HG03460 (cell line): ENCODE results near the gene HSBP1L1.

Source experiments
- ATAC-seq: cut with Tn5 transposase; IDR thresholded peaks from one replicate; pipeline ENCODE4 v1.9.1; 2021; ENCODE audit not compliant: unreplicated experiment

HSBP1L1 gene

DNA sequence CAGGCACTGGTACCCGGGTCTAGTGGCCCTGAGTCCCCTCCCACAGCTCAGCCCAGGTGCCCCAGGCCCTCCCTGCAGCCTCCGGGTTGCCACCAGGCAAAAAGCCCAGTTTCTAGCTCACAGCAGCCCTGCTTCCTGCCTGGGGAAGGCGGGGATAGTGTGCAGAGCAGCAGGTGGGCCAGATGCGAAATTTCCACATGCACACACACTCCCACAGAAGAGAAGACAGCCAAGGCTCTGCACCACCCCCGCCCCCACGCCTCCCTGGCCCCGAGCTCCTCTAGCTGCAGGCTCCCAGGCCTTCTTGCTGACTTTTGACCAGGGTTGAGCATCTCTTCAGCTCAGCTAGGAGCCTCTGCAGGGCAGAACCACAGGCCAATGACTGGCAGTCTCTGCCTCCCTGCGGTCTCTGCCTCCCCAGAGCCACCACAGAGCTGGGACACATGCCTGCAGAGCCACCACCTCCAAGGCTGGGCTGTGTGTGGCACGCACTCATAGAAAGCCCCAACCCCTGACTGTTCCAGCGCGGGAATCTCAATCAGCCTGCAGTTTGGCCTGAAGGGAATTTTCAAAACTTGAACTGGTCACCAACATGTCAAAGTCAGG is 20.2 kb upstream of the HSBP1L1 start:
- ATAC-seq = peak; percentile 40

DNA sequence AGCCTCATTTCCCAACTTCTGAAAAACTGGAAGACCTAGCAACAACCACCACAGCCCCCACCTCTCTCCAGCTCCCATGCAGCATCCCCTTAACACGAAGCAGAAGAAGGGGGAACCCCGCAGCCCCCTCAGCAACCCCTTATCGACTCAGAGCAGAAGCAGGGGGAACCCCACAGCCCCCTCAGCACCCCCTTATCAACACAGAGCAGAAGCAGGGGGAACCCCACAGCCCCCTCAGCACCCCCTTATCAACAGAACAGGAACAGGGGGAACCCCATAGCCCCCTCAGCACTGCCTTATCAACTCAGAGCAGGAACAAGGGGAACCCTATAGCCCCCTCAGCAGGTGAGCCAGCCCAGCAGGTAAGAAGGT is 19.7 kb upstream of the HSBP1L1 start:
- ATAC-seq = no peak

DNA sequence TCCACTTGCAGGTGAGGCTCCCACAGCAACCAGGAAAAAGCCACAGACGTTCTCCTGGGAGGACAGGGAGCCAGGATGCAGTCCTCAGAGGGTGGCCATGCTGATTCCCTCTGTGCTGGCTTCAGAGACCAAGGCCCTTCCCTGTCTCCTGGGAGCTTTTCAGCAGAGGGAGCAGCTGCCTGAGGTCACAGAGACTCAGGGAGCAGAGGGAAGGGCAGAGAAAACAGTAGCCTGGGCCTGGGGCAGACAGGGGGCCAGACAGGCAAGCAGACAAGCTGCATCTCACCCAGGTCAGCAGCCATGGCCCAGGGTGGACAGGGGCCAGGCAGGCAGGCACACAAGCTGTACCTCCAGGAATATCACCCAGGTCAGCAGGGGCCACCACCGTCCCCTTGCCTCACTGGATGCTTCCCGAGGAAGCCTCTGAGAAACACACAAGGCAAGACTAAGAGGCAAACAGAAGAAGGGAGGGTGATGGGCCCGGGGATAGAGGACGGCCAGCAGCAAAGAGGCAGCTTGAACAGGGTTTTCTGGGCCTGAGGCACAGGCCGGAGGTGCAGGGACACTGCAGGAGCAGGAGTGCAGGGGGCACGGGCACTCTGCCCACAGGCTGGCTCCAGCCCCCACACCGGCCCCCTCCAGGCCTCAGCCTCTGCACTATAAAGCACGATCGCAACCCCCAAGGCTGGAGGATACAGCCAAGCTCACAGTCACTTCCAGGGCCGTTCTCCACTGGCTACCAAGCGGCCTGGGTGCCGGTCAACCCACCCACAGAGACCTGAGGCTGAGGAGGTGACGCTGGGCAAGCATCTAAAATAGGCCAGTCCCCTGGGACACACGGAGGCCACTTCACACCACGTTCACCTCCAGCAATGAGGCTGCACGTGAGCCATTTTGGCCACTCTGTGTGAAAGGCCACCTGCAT is 19.1 kb upstream of the HSBP1L1 start:
- no peak for ATAC-seq

DNA sequence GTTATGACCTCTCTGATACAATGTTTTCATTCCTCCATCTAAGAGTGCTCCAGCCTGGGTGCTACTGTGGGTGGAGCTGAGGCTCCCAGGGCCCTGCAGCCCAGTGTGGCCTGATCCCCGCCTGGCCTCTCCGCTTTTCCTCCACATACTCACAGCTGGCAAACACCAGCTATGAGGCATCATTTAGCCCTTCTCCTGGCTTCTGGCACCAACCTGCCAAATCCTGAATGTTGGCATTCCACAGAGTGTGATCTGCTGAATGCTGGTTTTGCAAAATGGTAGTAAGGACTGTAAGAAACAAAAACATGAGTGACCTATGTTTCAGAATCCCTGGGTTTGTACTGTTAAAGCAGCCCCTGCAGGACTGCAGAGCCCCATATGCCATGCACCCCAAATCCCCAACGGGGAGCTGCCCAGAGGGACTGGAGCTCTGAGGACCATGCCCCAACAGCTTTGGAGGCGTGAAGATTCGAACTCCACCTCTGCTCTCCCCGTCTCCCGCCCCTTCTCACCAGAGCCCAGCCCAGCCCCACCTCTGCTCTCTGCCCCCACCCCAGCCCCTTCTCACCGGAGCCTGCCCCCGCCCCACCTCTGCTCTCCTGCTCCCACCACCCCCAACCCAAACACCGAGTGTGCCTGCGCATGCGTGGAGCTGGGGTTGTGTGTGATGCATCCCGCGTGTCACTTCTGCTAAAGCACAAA is 17.2 kb upstream of the HSBP1L1 start:
- no peak for ATAC-seq

DNA sequence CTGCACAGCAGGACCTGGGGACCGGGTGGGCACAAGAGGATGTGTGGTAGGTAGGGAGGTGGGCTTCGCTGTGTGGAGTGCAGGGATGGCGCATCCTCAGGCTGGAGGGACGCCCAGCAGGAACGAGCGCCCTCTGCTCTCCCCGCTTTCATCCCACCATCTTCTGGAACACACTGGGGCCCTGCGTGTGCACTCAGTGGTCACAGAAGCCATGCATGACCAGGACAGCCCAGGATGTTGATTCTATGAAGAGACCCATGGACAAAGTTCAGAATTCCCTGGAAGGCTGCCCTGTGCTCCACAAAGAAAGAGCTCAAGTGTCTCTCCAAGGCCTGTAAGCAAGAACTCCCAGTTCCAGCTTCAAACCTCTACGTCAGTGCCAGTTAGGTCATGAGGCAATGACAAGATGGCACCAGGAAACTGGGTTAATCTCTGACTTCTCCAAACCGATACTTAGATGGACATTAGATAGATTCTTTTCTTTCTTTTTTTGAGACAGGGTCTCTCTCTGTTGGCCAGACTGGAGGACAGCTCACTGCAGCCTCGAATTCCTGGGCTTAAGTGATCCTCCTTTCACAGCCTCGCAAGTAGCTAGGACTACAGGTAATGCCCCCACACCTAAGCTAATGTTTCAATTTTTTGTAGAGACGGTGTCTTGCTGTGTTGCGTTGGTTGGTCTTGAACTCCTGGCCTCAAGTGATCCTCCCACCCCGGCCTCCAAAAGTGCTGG is 16.4 kb upstream of the HSBP1L1 start:
- ATAC-seq = no peak

DNA sequence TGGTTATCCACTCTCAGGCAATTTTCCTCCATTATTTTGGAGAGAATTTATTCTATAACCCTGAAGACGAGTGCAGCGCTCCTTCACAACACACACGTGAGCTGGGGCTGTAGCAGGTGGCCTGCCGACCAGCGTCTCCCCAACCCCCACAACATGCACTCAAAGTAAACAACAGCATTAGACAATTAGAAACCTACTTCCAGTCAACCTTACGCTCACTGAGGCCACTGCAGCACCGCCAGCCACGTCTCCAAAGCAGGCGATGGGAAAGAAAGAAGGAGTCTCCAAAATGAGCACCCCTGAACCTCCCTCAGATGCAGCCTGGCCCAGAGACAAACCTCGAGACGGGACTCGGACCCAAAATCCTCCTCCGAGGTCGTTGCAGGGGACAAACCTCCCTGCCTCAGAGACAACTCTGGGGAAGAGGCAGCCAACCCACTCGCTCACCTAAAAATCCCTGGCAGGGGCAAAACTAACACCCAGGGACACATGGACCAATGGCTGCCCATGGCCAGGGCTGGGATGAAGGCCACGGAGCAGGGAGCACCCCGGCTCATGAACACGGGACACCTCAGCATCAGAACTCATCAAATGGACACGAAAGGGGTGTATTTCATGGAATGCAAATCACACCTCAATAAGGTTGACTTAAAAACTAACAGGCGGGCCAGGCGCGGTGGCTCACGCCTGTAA is 15.6 kb upstream of the HSBP1L1 start:
- no peak for ATAC-seq

DNA sequence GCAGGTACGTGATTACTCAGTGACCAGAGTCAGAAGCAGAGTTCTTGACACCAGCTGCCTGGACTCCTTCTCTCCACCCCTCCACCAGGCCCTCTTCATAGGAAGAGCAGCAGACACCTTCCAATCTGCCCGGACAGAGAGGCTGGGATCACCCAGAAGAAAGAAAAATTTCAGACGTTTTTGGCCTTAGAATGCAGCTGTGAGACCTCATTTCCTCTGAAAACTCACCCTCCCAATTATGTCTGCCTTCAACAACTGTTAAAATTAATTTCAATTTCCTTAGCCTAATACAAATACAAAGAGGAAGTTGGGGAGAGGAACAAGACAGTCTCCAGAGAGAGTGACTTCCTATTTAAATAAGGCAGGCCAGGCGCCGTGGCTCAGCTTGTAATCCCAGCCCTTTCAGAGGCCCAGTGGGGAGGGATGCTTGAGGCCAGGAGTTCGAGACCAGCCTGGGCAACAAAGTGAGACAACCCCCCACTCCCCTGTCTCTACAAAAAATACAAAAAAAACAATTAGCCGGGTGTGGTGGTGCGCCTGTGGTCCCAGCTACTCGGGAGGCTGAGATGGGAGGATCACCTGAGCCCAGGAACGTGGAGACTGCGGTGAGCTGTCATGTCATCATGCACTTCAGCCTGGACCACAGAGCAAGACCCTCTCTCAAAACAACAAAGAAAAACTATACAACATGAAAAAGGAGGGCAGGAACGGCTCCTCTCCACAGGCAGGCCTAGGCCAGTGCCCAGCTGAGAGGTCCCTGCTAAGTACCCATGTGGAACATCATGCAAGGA is 14.6 kb upstream of the HSBP1L1 start:
- ATAC-seq = peak; percentile 23

DNA sequence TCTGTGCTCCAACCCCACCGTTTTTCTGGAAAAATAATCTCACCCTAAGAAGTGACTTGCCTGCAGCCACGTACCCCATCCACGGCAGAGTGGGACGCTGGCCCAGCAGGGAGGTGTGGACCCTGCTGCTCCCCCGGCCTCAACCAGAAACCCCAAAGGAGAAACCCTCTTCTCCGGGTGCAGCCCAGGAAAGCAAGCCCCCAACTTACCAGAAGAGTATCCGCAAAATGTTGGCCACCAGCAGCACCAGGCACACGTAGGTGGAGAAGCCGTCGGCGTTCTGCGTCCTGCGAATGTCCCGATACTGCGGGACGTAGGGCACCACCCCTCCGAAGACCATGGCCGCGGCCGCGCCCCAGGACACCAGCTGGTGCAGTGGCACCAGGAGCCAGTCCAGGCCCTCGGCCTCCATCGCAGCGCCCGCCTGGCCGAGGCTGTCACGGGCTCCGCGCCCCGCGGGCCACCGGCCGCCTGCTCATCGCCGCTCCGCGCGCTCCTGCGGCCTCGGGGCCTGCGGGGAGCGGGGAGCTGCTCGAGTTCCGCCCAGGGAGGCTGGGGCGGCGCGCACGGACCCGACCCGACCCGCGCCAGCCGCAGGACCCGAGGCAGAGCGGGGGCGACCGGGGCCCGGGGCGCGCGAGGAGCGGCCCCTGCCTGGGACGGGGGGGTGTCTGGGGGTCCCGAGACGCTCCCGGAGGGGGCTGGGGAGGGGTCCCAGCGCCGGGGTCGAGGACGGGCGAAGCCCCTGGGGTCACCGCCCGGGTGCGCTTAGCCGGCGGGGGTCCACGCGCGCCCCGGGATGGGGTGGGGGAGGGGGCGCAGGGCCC is 13.7 kb upstream of the HSBP1L1 start:
- no peak for ATAC-seq

DNA sequence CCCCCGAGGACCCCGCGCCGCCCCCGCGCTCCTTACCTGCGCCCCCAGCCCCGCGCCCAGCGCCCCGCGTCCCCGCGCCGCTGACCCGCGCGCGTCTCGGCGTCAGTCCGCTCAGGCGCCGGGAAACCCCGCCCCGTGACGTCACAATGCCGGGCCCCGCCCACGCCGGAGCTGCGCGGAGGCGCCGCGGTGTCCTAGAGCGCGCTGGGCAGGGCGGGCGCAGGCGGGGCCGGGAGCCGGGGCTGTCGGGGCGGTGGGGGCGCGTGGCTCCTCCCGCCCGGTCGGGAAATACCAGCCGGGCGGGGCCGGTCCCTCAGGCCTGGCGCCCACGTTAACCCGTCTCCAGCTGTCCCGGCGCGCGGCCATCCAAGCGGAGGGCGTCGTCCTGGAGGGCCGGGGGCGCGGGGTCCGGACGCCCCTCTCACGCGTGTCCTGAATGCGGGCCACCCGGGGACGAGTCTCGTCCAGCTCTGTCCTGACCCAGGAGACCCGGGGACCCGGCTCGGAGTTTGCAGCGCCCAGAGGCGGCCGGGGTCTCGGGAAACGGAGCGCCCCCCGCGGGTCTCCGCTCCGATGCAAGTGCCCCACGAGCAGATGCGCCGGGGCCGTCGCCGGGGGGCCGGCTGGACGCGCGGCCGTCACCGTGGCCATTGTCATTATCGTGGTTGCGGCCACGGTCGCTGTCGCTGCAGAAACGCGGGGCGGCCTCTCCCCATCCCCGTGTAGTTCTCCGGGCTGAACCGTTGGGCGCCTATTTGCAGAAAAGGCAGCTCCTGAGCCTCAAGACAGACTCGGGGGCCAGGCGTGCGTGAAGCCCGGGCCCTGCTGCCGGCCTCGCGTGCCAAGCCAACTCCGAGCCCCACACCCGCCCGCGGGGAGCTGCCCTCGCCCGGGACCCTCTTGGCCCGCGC is 12.6 kb upstream of the HSBP1L1 start, which contains the start of gene SLC66A2:
Gene SLC66A2, minus strand, starts transcription at position 109 of the 911 bp plus-strand sequence. CDS start 727 bp downstream, outside the sequence.
- ATAC-seq = peak; percentile 65

DNA sequence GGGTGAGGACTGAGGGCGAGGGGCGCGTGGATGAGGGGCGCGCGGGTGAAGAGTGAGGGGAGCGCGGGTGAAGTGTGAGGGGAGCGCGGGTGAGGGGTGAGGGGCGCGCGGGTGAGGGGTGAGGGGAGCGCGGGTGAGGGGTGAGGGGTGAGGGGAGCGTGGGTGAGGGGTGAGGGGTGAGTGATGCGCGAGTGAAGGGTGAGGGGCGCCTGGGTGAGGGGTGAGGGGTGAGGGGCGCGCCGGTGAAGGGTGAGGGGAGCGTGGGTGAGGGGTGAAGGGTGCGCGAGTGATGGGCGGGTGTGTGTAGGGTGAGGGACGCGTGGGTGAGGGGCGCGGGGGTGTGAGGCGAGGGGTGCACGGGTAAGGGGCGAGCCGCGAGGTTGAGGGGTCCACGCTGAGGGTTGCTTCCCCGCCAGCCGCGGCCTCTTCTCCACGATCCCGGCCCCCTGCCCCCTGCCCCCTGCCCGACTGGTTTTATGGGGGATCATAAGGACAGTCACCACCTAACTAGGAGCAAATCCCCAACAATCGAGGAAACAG is 11.9 kb upstream of the HSBP1L1 start:
- no peak for ATAC-seq

DNA sequence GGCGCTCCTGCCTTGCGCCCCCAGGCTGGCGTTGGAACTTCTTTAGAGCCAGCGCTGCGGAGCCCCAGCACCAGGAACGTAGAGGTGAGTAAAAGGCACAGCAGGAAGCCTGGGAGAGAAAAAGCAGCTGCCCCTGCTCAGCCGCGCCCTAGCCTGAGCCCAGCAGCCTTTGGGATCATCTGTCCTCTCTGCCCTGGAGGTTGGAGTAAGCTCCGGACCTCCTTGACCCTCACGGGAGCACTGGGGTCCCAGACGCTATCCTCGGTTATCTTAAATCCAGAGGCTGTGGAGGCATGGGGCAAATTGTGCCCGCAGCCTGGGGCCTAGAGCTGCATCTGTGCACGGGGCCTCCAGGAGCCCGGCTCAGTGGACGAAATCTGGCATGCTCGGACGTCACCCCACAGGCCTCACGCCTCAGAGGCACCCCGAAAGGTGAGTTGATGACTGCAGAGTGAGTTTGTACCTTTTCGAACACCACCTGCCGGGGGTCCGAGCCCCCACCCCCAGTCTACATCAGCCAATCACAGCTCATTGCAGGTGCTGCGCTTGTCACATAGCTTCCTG is 11.4 kb upstream of the HSBP1L1 start:
- no peak for ATAC-seq

DNA sequence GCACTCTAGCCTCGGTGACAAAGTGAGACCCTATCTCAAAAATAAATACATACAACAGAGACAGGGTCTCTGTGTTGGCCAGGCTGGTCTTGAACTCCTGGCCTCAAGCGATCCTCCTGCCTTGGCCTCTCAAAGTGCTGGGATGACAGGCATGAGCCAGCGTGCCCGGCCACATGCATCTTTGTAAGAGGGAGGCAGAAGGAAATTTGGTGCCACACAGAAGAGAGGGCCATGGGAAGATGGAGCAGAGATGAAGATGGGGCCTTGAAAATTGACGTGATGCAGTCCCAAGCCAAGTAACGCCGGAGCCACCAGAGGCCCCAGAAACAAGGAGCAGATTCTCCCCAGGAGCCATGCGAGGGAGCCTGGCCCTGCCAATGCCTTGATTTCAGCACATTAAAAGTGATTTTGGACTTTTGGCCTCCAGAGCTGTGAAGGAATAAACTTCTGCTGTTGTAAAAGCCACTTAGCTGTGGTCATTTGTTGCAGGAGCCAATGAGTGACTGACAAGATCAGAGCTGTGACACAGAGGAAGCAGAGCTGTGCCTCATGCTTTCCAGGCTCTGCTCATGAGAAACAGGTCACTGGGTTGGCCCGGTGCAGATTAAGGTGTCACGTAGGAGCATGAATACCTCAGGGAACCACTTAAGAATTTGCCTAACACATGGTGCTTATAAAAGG is 10.3 kb upstream of the HSBP1L1 start:
- no peak for ATAC-seq

DNA sequence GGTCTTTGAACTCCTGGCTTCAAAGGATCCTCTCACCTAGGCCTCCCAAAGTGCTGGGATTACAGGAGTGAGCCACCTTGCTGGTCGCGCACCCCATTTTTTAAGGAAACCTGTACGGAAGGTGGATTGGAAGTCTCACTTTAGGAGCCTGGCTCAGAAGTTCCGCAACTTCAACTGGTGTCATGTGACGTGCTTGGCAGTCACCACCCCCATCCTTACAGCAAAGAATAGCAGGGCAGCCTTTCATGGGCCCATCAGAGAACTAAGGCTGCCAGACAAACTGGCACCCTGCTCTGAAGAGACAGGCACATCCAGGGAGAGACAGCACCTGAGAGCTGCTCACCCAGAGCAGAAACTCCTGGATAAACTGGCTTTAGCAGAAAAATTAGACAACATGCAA is 9.7 kb upstream of the HSBP1L1 start:
- no peak for ATAC-seq

DNA sequence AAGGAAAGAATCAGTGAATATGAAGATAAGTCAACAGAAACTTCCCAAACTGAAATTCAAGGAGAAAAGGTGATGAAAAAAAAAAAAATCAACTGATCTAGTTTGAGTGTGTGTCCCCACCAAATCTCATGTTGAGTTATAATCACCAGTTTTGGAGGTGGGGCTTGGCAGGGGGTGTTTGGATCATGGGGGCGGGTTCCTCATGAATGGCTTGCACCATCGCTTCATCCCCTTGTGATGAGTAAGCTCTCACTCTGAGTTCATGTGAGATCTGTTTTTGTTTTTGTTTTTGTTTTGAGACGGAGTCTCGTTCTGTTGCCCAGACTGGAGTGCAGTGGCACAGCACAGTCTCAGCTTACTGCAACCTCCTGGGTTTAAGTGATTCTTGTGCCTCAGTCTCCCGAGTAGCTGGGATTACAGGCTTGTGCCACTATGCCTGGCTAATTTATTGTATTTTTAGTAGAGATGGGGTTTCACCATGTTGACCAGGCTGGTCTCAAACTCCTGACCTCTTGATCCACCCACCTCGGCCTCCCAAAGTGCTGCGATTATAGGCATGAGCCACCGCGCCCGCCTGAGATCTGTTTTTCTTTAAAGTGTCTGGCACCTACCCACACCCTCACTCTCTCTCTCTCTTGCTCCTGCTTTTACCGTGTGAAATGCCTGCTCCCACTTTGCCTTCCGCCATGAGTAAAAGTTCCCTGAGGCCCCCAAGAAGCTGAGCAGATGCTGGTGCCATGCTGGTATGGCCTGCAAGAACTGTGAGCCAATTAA is 9.0 kb upstream of the HSBP1L1 start:
- no peak for ATAC-seq

DNA sequence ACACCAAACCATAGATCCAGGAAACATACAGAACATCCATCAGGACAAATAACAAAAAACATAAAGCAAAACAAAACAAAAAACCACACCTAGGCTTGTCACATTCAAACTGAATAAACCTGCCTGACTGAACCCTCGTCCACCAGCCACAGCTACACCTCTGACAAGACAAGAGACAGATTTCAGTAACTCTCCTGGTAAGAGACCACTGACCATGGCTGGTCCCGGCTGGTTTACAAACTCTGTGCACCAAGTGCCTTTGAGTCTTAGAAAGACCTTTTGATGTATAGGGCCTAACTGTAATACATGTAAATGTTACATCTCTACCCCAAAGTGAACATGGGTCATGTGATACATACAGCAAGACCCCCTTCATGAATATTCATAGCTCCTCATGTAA is 8.2 kb upstream of the HSBP1L1 start:
- no peak for ATAC-seq

DNA sequence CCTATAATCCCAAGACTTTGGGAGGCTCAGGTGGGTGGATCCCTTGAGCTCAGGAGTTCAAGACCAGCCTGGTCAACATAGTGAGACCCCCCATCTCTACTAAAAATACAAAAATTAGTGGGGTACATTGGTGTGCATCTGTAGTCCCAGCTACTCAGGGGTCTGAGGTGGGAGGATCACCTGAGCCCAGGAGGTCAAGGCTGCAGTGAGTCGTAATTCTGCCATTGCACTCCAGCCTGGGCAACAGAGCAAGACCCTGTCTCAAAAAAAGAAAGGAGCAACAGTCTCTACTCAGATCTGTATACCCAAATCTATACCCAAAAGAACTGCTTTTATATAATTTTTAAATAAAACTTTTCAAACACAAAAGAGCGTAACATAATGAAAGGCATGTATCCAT is 5.5 kb upstream of the HSBP1L1 start:
- no peak for ATAC-seq
